HFF-Myc (cell line): Measurements from ENCODE around the gene SHISAL1.
A peak's percentile ranks its signal among the peaks of the same experiment; 100 is the strongest.

Source experiments
- DNase-seq: peaks from one replicate; pipeline ENCODE4 v3.0.0-alpha.2; 2011; ENCODE audit warnings: low read depth; ENCODE audit errors: extremely low read depth
- H3K4me3 ChIP-seq: replicated peaks from 2 replicates; pipeline ENCODE4 v1.5.1; 2011; ENCODE audit warnings: low read depth, mild to moderate bottlenecking, control low read depth, low read length
- CTCF ChIP-seq: IDR thresholded peaks from 2 replicates; pipeline ENCODE4 v1.5.1; 2012; ENCODE audit warnings: mild to moderate bottlenecking, low read depth, low read length, control low read depth; ENCODE audit errors: missing control alignments

Gene SHISAL1

GRCh38 chr22:44312766-44313165 is at the start of gene SHISAL1:
SHISAL1 (minus strand) TSS chr22:44312951; CDS start chr22:44300945, 12,006 bp downstream.
- no peak for DNase-seq
- no peak for TF ChIP-seq CTCF
- no peak within 1 kb of the TSS for H3K4me3 ChIP-seq

DNA sequence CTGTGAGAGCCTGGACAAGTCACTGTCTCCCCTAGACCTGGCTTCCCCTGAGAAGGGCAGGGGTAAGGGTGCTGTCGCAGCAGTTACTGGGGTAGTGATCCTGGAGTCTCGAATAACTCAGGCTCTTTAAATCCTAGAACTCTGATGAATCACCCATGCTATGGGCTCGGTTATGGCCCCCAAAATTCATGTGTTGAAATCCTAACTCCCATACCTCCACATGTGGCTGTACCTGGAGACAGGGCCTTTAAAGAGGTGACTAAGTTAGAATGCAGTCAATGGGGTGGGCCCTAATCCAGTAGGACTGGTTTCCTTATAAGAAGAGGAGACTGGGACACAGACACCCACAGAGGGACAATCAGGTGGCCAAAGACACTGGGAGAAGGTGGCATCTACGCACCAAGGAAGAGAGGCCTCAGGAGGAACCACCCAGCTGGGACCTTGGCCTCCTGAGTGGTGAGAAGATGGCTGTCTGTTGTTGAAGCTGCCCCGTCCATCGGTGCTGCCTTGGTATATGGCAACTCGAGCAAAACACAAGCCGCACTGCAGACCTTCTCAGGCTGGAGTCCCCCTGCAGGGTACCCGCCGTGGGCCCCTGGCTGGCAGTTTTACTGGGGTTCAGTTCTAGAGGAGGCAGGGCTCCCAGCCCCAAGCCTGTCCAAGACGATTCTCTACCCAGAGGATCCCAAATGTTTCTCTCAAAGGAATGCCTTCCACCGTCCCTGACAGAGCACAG is 48.8 kb upstream of the SHISAL1 start:
- DNase-seq, result no peak
- no peak for TF ChIP-seq CTCF
- no peak overlapping the region for H3K4me3 ChIP-seq

- peak; percentile 16 for TF ChIP-seq CTCF
- peak; percentile 47 for DNase-seq
- no peak overlapping the region for H3K4me3 ChIP-seq
Measured at GRCh38 chr22:44360668-44361381, 48.1 kb upstream of the SHISAL1 start.

GRCh38 chr22:44360306-44360667 is 47.5 kb upstream of the SHISAL1 start:
- no peak for TF ChIP-seq CTCF
- no peak for DNase-seq
- H3K4me3 ChIP-seq, result no peak overlapping the region

GRCh38 chr22:44359496-44360110 is 46.9 kb upstream of the SHISAL1 start:
- no peak for DNase-seq
- no peak overlapping the region for H3K4me3 ChIP-seq
- TF ChIP-seq CTCF, result no peak

DNA sequence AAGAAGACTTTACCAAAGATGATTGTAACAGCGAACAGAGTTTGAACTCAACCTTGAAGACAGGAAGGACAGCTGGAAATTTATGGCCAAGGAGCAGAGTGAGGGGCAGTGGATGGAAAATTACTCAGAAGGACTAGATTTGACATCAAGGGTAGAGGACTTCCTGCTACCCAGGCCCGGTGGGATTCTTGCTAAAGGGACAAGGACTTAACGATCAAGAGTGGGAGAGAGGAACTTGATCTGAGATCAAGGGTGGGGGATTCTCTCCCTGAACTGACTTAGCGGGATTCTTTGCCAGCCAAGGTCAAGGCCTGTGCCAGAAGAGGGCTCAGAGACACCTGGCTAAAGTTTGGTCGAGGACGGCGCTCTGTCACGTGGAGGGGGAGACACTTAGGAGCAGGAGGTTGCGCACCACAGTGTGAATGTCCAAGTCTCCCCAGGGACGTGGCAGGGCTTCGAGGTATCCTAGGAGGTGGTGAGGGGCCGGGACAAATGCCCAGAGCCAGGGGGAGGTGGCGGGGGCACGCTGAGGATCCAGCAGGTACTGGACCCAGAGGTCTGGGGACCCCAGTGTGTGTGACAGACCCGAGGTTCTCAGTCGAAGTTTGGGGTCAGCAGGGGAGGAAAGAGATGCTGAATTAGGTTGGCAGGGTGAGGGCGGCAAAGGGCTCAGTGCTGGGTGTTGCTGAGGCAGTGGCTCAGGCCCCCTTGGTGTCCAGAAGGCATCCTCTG is 46.1 kb upstream of the SHISAL1 start:
- no peak for DNase-seq
- H3K4me3 ChIP-seq, result no peak overlapping the region
- no peak for TF ChIP-seq CTCF
